Frontal cortex (tissue), 4 donors: ENCODE data around the gene HES4. TPM values are rescaled to one million over a fixed set of nuclear protein-coding genes. Genes with fewer than 3 reads are reported as not detected.
A peak's percentile ranks its signal among the peaks of the same experiment; 100 is the strongest.

Experiments
- DNase-seq, 2 donors: peaks; one replicate each; pipeline ENCODE4 v3.0.0; 2012; ENCODE audit warnings: low spot score in 2 of 2
- FAIRE-seq: peaks from 2 replicates; lab custom pipeline; 2012; peaks lifted over from hg19 to GRCh38; lab: Jason Lieb, UNC
- total RNA-seq: library from RNA; depleted of rRNA; stranded (reverse); fragments of >200 nt; gene quantifications from one replicate; pipeline ENCODE4 v1.2.3, GENCODE V29; 2014
- donor health status: control.
- donor health status: control.
- donor health status: control.

Gene HES4
- total RNA-seq, result 20.0 TPM

GRCh38 chr1:999725-1000356 lies at the start of gene HES4:
Gene HES4 (minus strand): TSS chr1:1000097. CDS start chr1:999973, 124 bp downstream.
- peak; percentile 88 to 90 for DNase-seq
- no peak for FAIRE-seq

GRCh38 chr1:1048765-1049164 lies 48.9 kb upstream of the HES4 start:
- DNase-seq (no peak), FAIRE-seq (no peak)

- FAIRE-seq, result no peak
These were observed 48.1 kb upstream of the HES4 start for GRCh38 chr1:1047963-1048362.

GRCh38 chr1:1047407-1047806 lies 47.5 kb upstream of the HES4 start:
- DNase-seq (no peak), FAIRE-seq (no peak)

More at GRCh38 chr1:1047963-1048362, 48.1 kb upstream of the HES4 start:
- DNase-seq, result no peak

GRCh38 chr1:1046767-1047166 lies 46.9 kb upstream of the HES4 start:
- FAIRE-seq, result no peak

GRCh38 chr1:1046243-1046642 lies 46.3 kb upstream of the HES4 start:
- FAIRE-seq, result no peak

More at GRCh38 chr1:1046767-1047166, 46.9 kb upstream of the HES4 start:
- no peak for DNase-seq

GRCh38 chr1:1045129-1045528 lies 45.2 kb upstream of the HES4 start:
- DNase-seq (no peak), FAIRE-seq (no peak)

More at GRCh38 chr1:1046243-1046642, 46.3 kb upstream of the HES4 start:
- no peak for DNase-seq

GRCh38 chr1:1044455-1045078 lies 44.7 kb upstream of the HES4 start:
- no peak for DNase-seq
- no peak for FAIRE-seq

GRCh38 chr1:1043921-1044320 lies 44.0 kb upstream of the HES4 start:
- no peak for DNase-seq
- no peak for FAIRE-seq

- DNase-seq, result no peak
- FAIRE-seq, result no peak
These were observed 43.5 kb upstream of the HES4 start for GRCh38 chr1:1043411-1043810.

GRCh38 chr1:1042835-1043234 lies 42.9 kb upstream of the HES4 start:
- no peak for FAIRE-seq
- no peak for DNase-seq

- DNase-seq (no peak), FAIRE-seq (no peak)
These were observed 42.0 kb upstream of the HES4 start for GRCh38 chr1:1041873-1042272.

GRCh38 chr1:1041092-1041523 lies 41.2 kb upstream of the HES4 start:
- FAIRE-seq, result no peak
- DNase-seq, result no peak

GRCh38 chr1:1040004-1040991 lies 40.4 kb upstream of the HES4 start:
- FAIRE-seq (no peak), DNase-seq (peak; percentile 95 to 98)

- no peak for FAIRE-seq
- no peak for DNase-seq
These were observed 39.4 kb upstream of the HES4 start for GRCh38 chr1:1039145-1039910.

- FAIRE-seq, result no peak
- no peak for DNase-seq
These were observed 38.8 kb upstream of the HES4 start for GRCh38 chr1:1038694-1039093.

- DNase-seq (no peak), FAIRE-seq (no peak)
These were observed 37.8 kb upstream of the HES4 start for GRCh38 chr1:1037366-1038327.

- no peak for FAIRE-seq
- DNase-seq, result no peak
These were observed 35.5 kb upstream of the HES4 start for GRCh38 chr1:1035291-1035943.
